ENCODE data around the gene MMP7. TPM values are rescaled to one million over a fixed set of nuclear protein-coding genes. Genes with fewer than 3 reads are reported as not detected.

The MMP7 gene
- polyA plus RNA-seq, 1 of the 3 experiments (the other 2 are of a cell fraction) = 0.13 TPM

GRCh38 chr11:102482433-102482832 lies 48.1 kb downstream of the MMP7 start:
- H3K27ac ChIP-seq (ENCODE audit: low read depth in 2 of 2, low read length in 1 of 2) = no peak overlapping the region
- no peak overlapping the region for H3K4me3 ChIP-seq (ENCODE audit: low read depth in 2 of 2, low read length in 1 of 2)
- WGBS (ENCODE audit: low lambda C conversion rate) = 89% methylated on average over 3 of the region's 3 CpGs
- ChIA-PET CTCF (interaction anchor here (1.4 kb wide), 1 partner anchor 141 kb away, joined by 3 read pairs; no protein-coding TSS in a partner anchor), POLR2A (no interaction called here)
- no peaks in the 10 kb centered on the region for H4K20me1 ChIP-seq (ENCODE audit: insufficient read depth)
- H3K79me2 ChIP-seq (ENCODE audit: insufficient read depth) = no peaks in the 10 kb centered on the region
- H3K4me2 ChIP-seq = no peak overlapping the region
- no peaks in the 10 kb centered on the region for H3K9me3 ChIP-seq
- no peaks in the 10 kb centered on the region for H3K36me3 ChIP-seq (replicated peaks in 1 of 2; ENCODE audit: control insufficient read depth in 1 of 2, insufficient read depth in 2 of 2, low read length in 1 of 2)
- no peaks in the 10 kb centered on the region for H3K9me2 ChIP-seq
- no peak for TF ChIP-seq TAF1 (IDR thresholded peaks at IDR 0.05; ENCODE audit: borderline replicate concordance, low read depth, low read length)
- no peak for TF ChIP-seq ZBTB33 (IDR thresholded peaks at IDR 0.05; ENCODE audit: borderline replicate concordance, low read depth)
- no peak for TF ChIP-seq MXI1 (IDR thresholded peaks at IDR 0.05; ENCODE audit: low read depth, low read length)
- no peak for TF ChIP-seq MAX (IDR thresholded peaks at IDR 0.05; ENCODE audit: low read depth)
- TF ChIP-seq JUND (IDR thresholded peaks at IDR 0.05) = no peak
- no peak for TF ChIP-seq POLR2AphosphoS5 (IDR thresholded peaks at IDR 0.05; ENCODE audit: low read depth, low read length)
- no peak for TF ChIP-seq SMC3 (IDR thresholded peaks at IDR 0.05; ENCODE audit: low read depth, low read length)
- no peak for TF ChIP-seq RAD21 (IDR thresholded peaks at IDR 0.05; ENCODE audit: low read length)
- TF ChIP-seq FOXM1 (IDR thresholded peaks at IDR 0.05; ENCODE audit: low read depth) = no peak
- TF ChIP-seq NFIC (IDR thresholded peaks at IDR 0.05; ENCODE audit: borderline replicate concordance) = no peak
- no peaks in the 10 kb centered on the region for H3K27me3 ChIP-seq (ENCODE audit: insufficient read depth)
- DNase-seq = no peak
- H3K4me1 ChIP-seq (ENCODE audit: control insufficient read depth in 1 of 2, insufficient read depth in 2 of 2, low read depth in 1 of 2, low read length in 1 of 2) = no peaks in the 10 kb centered on the region
- no peaks in the 10 kb centered on the region for H3F3A ChIP-seq (replicated peaks; ENCODE audit: insufficient read depth)
- H3K9ac ChIP-seq = no peak overlapping the region
- no peak overlapping the region for H2AFZ ChIP-seq (ENCODE audit: low read depth)

- H2AFZ ChIP-seq (ENCODE audit: low read depth) = peak overlapping the region; percentile 18; the same call in 1 of the 2 replicates
- no peaks in the 10 kb centered on the region for H3K27me3 ChIP-seq (ENCODE audit: insufficient read depth)
- H3K27ac ChIP-seq (ENCODE audit: low read depth in 2 of 2, low read length in 1 of 2) = no peak overlapping the region
- no peaks in the 10 kb centered on the region for H3F3A ChIP-seq (replicated peaks; ENCODE audit: insufficient read depth)
- CTCF ChIA-PET = interaction anchor here (2.6 kb wide), 1 partner anchor 16 kb away, joined by 11 read pairs; no protein-coding TSS in a partner anchor
- H3K9ac ChIP-seq = no peak overlapping the region
- H4K20me1 ChIP-seq (ENCODE audit: insufficient read depth) = no peaks in the 10 kb centered on the region
- peaks cover 0 to 13% of the 10 kb centered on the region in 2 experiments; a peak in 1 of 4 replicates for H3K4me1 ChIP-seq (ENCODE audit: control insufficient read depth in 1 of 2, insufficient read depth in 2 of 2, low read depth in 1 of 2, low read length in 1 of 2)
- H3K4me3 ChIP-seq (ENCODE audit: low read depth in 2 of 2, low read length in 1 of 2) = no peak overlapping the region
- H3K9me2 ChIP-seq = no peaks in the 10 kb centered on the region
- 91% methylated on average over 2 of the region's 2 CpGs for WGBS (ENCODE audit: low lambda C conversion rate)
- H3K4me2 ChIP-seq = no peak overlapping the region
- H3K79me2 ChIP-seq (ENCODE audit: insufficient read depth) = no peaks in the 10 kb centered on the region
- POLR2A ChIA-PET = no interaction called here
- H3K9me3 ChIP-seq = no peaks in the 10 kb centered on the region
- no peak for DNase-seq
- H3K36me3 ChIP-seq (replicated peaks in 1 of 2; ENCODE audit: control insufficient read depth in 1 of 2, insufficient read depth in 2 of 2, low read length in 1 of 2) = no peaks in the 10 kb centered on the region
- TF ChIP-seq NFIC (IDR thresholded peaks at IDR 0.05; ENCODE audit: borderline replicate concordance) (no peak), IRF3 (IDR thresholded peaks at IDR 0.05; ENCODE audit: low read depth, low read length) (no peak), SMC3 (IDR thresholded peaks at IDR 0.05; ENCODE audit: low read depth, low read length) (no peak), EP300 (IDR thresholded peaks at IDR 0.05; ENCODE audit: borderline replicate concordance in 1 of 2, low read depth in 1 of 2, low read length in 1 of 2) (no peak), USF1 (IDR thresholded peaks at IDR 0.05; ENCODE audit: borderline replicate concordance, low read depth) (no peak), REST (IDR thresholded peaks at IDR 0.05; ENCODE audit: low read depth, low read length) (no peak), MAX (IDR thresholded peaks at IDR 0.05; ENCODE audit: low read depth) (no peak), GABPA (IDR thresholded peaks at IDR 0.05; ENCODE audit: low read depth) (no peak), GATA2 (CRISPR knock-in tag; IDR thresholded peaks at IDR 0.05) (no peak), CHD2 (IDR thresholded peaks at IDR 0.05; ENCODE audit: low read length, partially characterized antibody) (no peak), TEAD4 (IDR thresholded peaks at IDR 0.05; ENCODE audit: borderline replicate concordance, insufficient read depth) (no peak), ELF1 (IDR thresholded peaks at IDR 0.05) (no peak), SIN3A (IDR thresholded peaks at IDR 0.05; ENCODE audit: borderline replicate concordance, low read depth, low read length) (no peak), MEF2A (IDR thresholded peaks at IDR 0.05; ENCODE audit: borderline replicate concordance, low read depth) (no peak), TCF12 (IDR thresholded peaks at IDR 0.05) (no peak)
Observed at GRCh38 chr11:102479733-102480132, 50.8 kb downstream of the MMP7 start.

All from SK-N-SH (cell line).